Stomach (tissue), 9 donors: Measurements from ENCODE around the gene ZC3H10. TPM values are rescaled to one million over a fixed set of nuclear protein-coding genes. Genes with fewer than 3 reads are reported as not detected.
"Not testable (repeated sequence)": the region's sequence is repeated elsewhere in the genome, so short reads cannot be mapped to it uniquely, and the experiment has no call there.

Experiments
- DNase-seq, 2 donors: peaks; one replicate each; pipeline versions ENCODE4 v3.0.0 to v3.0.0-alpha.2; 2013 to 2019
- H3K27ac ChIP-seq, 5 donors: fragments of 200-600 bp in 4 of 5; sonication (generic) in 4 of 5; one replicate each; pipeline ENCODE4 v1.5.1; 2013 to 2019; ENCODE audit warnings: mild to moderate bottlenecking in 1 of 5, moderate library complexity in 1 of 5
- H3K27me3 ChIP-seq, 3 donors: fragments of 200-600 bp; sonication (generic); one replicate each; pipeline ENCODE4 v1.5.1; 2017 to 2019; ENCODE audit warnings: mixed run types in 1 of 3
- H3K36me3 ChIP-seq, 4 donors: fragments of 200-600 bp; sonication (generic); 1 replicate in 3 of 4; 2 replicates in 1 of 4; pipeline ENCODE4 v1.5.1; 2016 to 2019
- H3K4me1 ChIP-seq, 4 donors: fragments of 200-600 bp; sonication (generic); one replicate each; pipeline ENCODE4 v1.5.1; 2016 to 2019
- H3K4me3 ChIP-seq, 4 donors: fragments of 200-600 bp; sonication (generic) in 3 of 4; one replicate each; pipeline ENCODE4 v1.5.1; 2016 to 2019; ENCODE audit warnings: mild to moderate bottlenecking in 1 of 4
- H3K9me3 ChIP-seq, 4 donors: fragments of 200-600 bp; sonication (generic); one replicate each; pipeline ENCODE4 v1.5.1; 2016 to 2019
- CTCF ChIP-seq, 7 experiments: fragments of 450-650 bp in 4 of 7; fragments of 200-600 bp in 3 of 7; sonication (generic) in 3 of 7; IDR thresholded peaks; one replicate each; pipeline ENCODE4 v1.5.1; 2016 to 2019; ENCODE audit warnings: antibody characterized with exemption in 7 of 7, control low read depth in 2 of 7, mild to moderate bottlenecking in 1 of 7
- EP300 ChIP-seq: sonication (generic); formaldehyde crosslinking; IDR thresholded peaks from one replicate; pipeline ENCODE4 v1.6.1; 2017; ENCODE audit warnings: antibody characterized with exemption
- POLR2A ChIP-seq, 4 donors: fragments of 450-650 bp; IDR thresholded peaks; one replicate each; pipeline ENCODE4 v1.6.1; 2016; ENCODE audit warnings: antibody characterized with exemption in 4 of 4, control low read depth in 2 of 4, mild to moderate bottlenecking in 1 of 4, moderate library complexity in 1 of 4
- POLR2AphosphoS5 ChIP-seq, 3 donors: sonication (generic); formaldehyde crosslinking; IDR thresholded peaks; one replicate each; pipeline ENCODE4 v1.6.1; 2016; ENCODE audit warnings: antibody characterized with exemption in 3 of 3
- WGBS, 5 donors: extraction: QIAGEN DNeasy Blood & Tissue Kit in 3 of 5; methylation state at CpG; one replicate each; pipeline versions ENCODE4 v1.1.5 to v1.1.7; 2013 to 2018; 5-methylcytosine and 5-hydroxymethylcytosine counted together
- intact Hi-C: fragments of 100-400 bp; cut with DNase I; formaldehyde crosslinking; loops from one replicate; pipeline ENCODE4 v1.15.1; 2023; ENCODE audit warnings: low total_unique reads
- polyA plus RNA-seq, 3 donors: library from polyadenylated mRNA; stranded (reverse); fragments of 200-250 nt; gene quantifications; one replicate each; pipeline ENCODE4 v1.2.3, GENCODE V29; 2013
- total RNA-seq, 5 donors: library from RNA; depleted of rRNA; stranded (reverse); fragments of >200 nt; gene quantifications; one replicate each; pipeline versions ENCODE4 v1.1.0 to v1.2.3, GENCODE V29; 2014 to 2016
- donor health status: healthy with polysubstance abuse.
- donor health status: Bipolar disorder and iron deficiency.
- donor health status: healthy.

Gene ZC3H10
- total and polyA plus RNA-seq, 8 donors, result under 0.01 to 5.8 (median 2.0) TPM

- TF ChIP-seq POLR2AphosphoS5 (IDR thresholded peaks at IDR 0.05), result no peak
- TF ChIP-seq EP300, result no peak
- TF ChIP-seq CTCF (IDR thresholded peaks at IDR 0.05), result no peak
- no peak for TF ChIP-seq POLR2A (IDR thresholded peaks at IDR 0.05)
- DNase-seq, result peak in 1 of 2 donors; percentile 62
- intact Hi-C loops, result no loop called here
Observed at GRCh38 chr12:56115329-56115728, 2.7 kb upstream of the ZC3H10 start.

GRCh38 chr12:56116267-56117081 is 1.6 kb upstream of the ZC3H10 start, which contains the start of gene RPL41:
RPL41 (plus strand) TSS chr12:56116633.
- peak; percentile 97 to 98 for DNase-seq
- WGBS, 5 donors, result 0 to 1% (median 1%) methylated on average over 34 of the region's 34 CpGs
- Histone ChIP-seq H3K4me1 (peaks cover 18 to 38% (median 29%) of the 10 kb centered on the region in 4 donors), H3K9me3 (no peaks in the 10 kb centered on the region), H3K27ac (peak within 1 kb of the TSS; percentile 95 to 97 (median 96)), H3K27me3 (no peaks in the 10 kb centered on the region), H3K36me3 (peaks cover 30 to 45% (median 40%) of the 10 kb centered on the region in 4 donors), H3K4me3 (peak within 1 kb of the TSS; percentile 69 to 79 (median 74))
- TF ChIP-seq POLR2A (IDR thresholded peaks at IDR 0.05) (peak in 2 of 4 donors; percentile 74 to 81), EP300 (no peak), POLR2AphosphoS5 (IDR thresholded peaks at IDR 0.05) (peak; percentile 98 to 99 (median 99))
- intact Hi-C loops, result no loop called here

More at GRCh38 chr12:56115329-56115728, 2.7 kb upstream of the ZC3H10 start:
- peaks cover 31 to 45% (median 40%) of the 10 kb centered on the region in 4 donors for H3K36me3 ChIP-seq
- WGBS, 5 donors, result 26 to 41% (median 37%) methylated on average over 10 of the region's 10 CpGs
- H3K27ac ChIP-seq, result peak overlapping the region; percentile 30 to 97 (median 96)
- peak overlapping the region; percentile 69 to 79 (median 74) for H3K4me3 ChIP-seq
- H3K27me3 ChIP-seq, result no peaks in the 10 kb centered on the region
- no peaks in the 10 kb centered on the region for H3K9me3 ChIP-seq
- peaks cover 18 to 35% (median 27%) of the 10 kb centered on the region in 4 donors for H3K4me1 ChIP-seq

- 1 to 2% (median 2%) methylated on average over 12 to 16 of the region's 16 CpGs for WGBS, 5 donors
- Histone ChIP-seq H3K27ac (peak overlapping the region; percentile 95 to 97 (median 96)), H3K4me1 (peaks cover 18 to 43% (median 29%) of the 10 kb centered on the region in 4 donors), H3K4me3 (peak overlapping the region; percentile 69 to 79 (median 74)), H3K36me3 (peaks cover 23 to 45% (median 39%) of the 10 kb centered on the region in 4 donors)
- peak in 1 of 2 donors; percentile 48 for DNase-seq
- intact Hi-C loops, H3K9me3 ChIP-seq, H3K27me3 ChIP-seq: not testable (repeated sequence)
Observed at GRCh38 chr12:56117082-56117706, 872 bp upstream of the ZC3H10 start.

- WGBS, 5 donors, result 3 to 8% (median 6%) methylated on average over 13 of the region's 13 CpGs
- Histone ChIP-seq H3K36me3 (peaks cover 11 to 41% (median 25%) of the 10 kb centered on the region in 4 donors), H3K4me3 (peak overlapping the region; percentile 69 to 79 (median 74)), H3K4me1 (peaks cover 18 to 54% (median 36%) of the 10 kb centered on the region in 4 donors), H3K27ac (peak overlapping the region; percentile 95 to 97 (median 96)), H3K9me3 (no peaks in the 10 kb centered on the region), H3K27me3 (no peaks in the 10 kb centered on the region)
- DNase-seq, result no peak
- intact Hi-C loops, result no loop called here
- TF ChIP-seq POLR2A (IDR thresholded peaks at IDR 0.05), result no peak
- TF ChIP-seq CTCF (IDR thresholded peaks at IDR 0.05), result no peak
- no peak for TF ChIP-seq EP300
- no peak for TF ChIP-seq POLR2AphosphoS5 (IDR thresholded peaks at IDR 0.05)
Observed at GRCh38 chr12:56118688-56119357, 757 bp downstream of the ZC3H10 start.

- H3K36me3 ChIP-seq, result peaks cover 11 to 37% (median 22%) of the 10 kb centered on the region in 4 donors
- TF ChIP-seq POLR2A (IDR thresholded peaks at IDR 0.05) (no peak), POLR2AphosphoS5 (IDR thresholded peaks at IDR 0.05) (peak in 2 of 3 donors; percentile 69 to 82), EP300 (no peak), CTCF (IDR thresholded peaks at IDR 0.05) (peak in 5 of 7 experiments; percentile 44 to 93 (median 76))
- intact Hi-C loops, result no loop called here
- DNase-seq, result peak; percentile 63 to 95
- no peaks in the 10 kb centered on the region for H3K27me3 ChIP-seq
- H3K9me3 ChIP-seq, result no peaks in the 10 kb centered on the region
- peaks cover 18 to 57% (median 37%) of the 10 kb centered on the region in 4 donors for H3K4me1 ChIP-seq
- 0% methylated on average over 2 of the region's 2 CpGs for WGBS, 5 donors
- peak overlapping the region in 4 of 5 donors; percentile 95 to 97 (median 96) for H3K27ac ChIP-seq
- H3K4me3 ChIP-seq, result peak overlapping the region; percentile 69 to 79 (median 74)
Observed at GRCh38 chr12:56119361-56119796, 1.3 kb downstream of the ZC3H10 start.
